ENCODE measurements around the gene CCT5.

CCT5 gene

DNA sequence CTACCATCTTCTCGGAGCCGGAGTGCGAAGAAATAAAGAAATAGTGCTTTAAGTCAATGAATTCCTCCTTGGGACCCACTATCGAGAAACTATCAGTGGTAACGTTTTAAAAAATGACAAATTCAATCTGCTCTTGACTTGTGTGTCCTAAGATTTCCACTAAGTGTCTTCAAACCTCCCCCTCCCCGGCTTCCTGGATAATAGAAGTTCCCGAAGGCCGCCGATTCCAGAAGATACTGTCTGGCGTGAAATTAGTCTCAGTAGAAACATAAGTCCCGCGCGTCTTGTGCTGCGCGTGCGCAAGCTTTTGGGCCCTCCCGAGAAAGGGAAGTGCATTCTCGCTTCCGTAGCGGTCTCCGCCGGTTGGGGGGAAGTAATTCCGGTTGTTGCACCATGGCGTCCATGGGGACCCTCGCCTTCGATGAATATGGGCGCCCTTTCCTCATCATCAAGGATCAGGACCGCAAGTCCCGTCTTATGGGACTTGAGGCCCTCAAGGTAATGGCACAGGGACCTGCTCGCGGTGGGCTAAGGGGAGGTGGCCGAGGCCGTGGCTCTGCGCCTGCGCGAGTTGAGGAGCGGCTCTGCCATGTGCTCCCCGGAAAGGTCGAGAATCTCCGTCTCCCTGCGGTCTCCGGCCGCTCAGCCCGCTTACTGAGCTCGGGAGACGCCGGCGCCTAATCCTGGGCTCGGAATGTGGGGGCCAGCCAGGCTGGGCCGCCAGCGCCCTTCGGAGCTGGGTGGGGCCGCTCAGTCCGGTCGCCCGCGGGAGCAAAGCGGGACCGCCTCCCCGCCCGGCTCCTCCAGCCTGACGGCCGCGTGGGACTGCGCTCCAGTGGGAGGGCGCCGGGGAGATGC lies at the start of gene CCT5:
Gene CCT5, plus strand, starts transcription at position 333 of the 858 bp plus-strand sequence. Its CDS starts 61 bp downstream, at position 394.
- ChIA-PET POLR2A (interaction anchor here (1.1 kb wide), 1 partner anchor 357 kb away, joined by 3 read pairs; no protein-coding TSS in a partner anchor), CTCF (interaction anchor here (1.0 to 3.9 kb wide), 4 partner anchors 14 to 107 kb away, joined by 3 to 14 read pairs (median 4); no protein-coding TSS in a partner anchor)
- TF ChIP-seq CTCF (IDR thresholded peaks at IDR 0.05; ENCODE audit: control extremely low read depth, extremely low read depth, low read depth, missing control alignments): no peak
- peak; percentile 95 for DNase-seq (ENCODE audit: extremely low spot score)

DNA sequence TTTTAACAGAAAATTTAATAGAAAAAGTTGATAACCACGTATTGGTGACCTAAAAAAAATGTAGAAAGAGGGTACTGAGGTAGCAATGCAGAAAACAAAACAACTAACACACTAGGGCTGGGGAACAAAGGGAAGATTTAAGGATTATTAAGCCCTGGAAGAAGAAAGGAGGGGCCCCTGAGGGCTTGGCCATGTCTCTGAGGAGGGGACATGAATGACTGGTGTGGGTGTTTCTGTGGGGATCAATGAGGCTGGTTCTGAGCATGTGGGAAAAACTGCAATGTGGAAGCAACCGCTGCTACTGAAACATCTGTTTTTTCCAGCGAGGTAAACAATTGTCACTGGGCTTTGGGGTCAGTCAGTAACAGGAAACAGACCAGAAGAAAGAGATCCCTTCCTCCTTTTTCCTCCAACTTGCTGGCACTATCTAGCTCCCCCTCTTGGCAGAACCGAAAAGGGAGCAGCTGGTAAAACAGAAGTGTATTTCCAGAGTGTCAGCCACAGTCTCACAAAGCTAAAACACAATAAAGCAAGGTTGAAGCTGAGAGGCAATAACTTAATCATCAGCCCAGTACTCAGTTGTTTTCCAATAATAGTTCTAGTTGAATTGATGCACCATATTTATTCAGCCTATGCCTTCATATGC lies 48.7 kb upstream of the CCT5 start:
- ChIA-PET CTCF (interaction anchor here (0.8 to 1.6 kb wide), 3 partner anchors 10 to 22 kb away, joined by 3 read pairs; no protein-coding TSS in a partner anchor), POLR2A (no interaction called here)
- no peak for TF ChIP-seq CTCF (IDR thresholded peaks at IDR 0.05; ENCODE audit: control extremely low read depth, extremely low read depth, low read depth, missing control alignments)
- no peak for DNase-seq (ENCODE audit: extremely low spot score)

- TF ChIP-seq CTCF (IDR thresholded peaks at IDR 0.05; ENCODE audit: control extremely low read depth, extremely low read depth, low read depth, missing control alignments): no peak
- ChIA-PET CTCF (interaction anchor here (0.8 to 1.6 kb wide), 3 partner anchors 11 to 21 kb away, joined by 3 read pairs; no protein-coding TSS in a partner anchor), POLR2A (no interaction called here)
- no peak for DNase-seq (ENCODE audit: extremely low spot score)
Observed at GRCh38 chr5:10202089-10202910, 47.8 kb upstream of the CCT5 start.

GRCh38 chr5:10209004-10209403 lies 41.1 kb upstream of the CCT5 start:
- no peak for TF ChIP-seq CTCF (IDR thresholded peaks at IDR 0.05; ENCODE audit: control extremely low read depth, extremely low read depth, low read depth, missing control alignments)
- ChIA-PET POLR2A (no interaction called here), CTCF (no interaction called here)
- no peak for DNase-seq (ENCODE audit: extremely low spot score)

DNA sequence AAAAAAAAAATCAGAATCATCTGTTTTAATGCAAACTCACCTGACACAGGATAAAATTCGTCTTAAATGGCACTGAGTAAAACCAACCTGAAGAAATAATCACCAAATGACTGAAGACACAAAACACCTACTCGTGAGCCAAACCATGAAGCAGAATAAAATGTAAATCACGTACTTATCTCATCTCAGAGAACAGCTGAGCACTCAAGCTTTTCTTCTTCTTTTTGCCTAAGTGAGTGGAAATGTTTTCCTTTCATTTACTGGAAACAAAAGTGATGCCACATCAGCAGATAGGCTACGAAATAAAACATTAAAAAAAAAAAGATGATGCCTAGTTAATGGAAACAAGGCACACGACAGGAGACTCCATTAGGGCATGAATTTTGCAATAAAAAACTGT lies 36.8 kb upstream of the CCT5 start:
- TF ChIP-seq CTCF (IDR thresholded peaks at IDR 0.05; ENCODE audit: control extremely low read depth, extremely low read depth, low read depth, missing control alignments): no peak
- DNase-seq (ENCODE audit: extremely low spot score): no peak
- POLR2A ChIA-PET: no interaction called here
- CTCF ChIA-PET: no interaction called here

GRCh38 chr5:10214041-10214440 lies 36.0 kb upstream of the CCT5 start:
- ChIA-PET POLR2A (no interaction called here), CTCF (no interaction called here)
- DNase-seq (ENCODE audit: extremely low spot score): no peak
- no peak for TF ChIP-seq CTCF (IDR thresholded peaks at IDR 0.05; ENCODE audit: control extremely low read depth, extremely low read depth, low read depth, missing control alignments)

All from GM10248 (cell line).